Mammary epithelial cell (primary cell): ENCODE measurements around the gene AUTS2.

Experiments
- EZH2 ChIP-seq: IDR thresholded peaks from 2 replicates; pipeline ENCODE4 v1.6.1; 2012; ENCODE audit warnings: low read length, inconsistent platforms, borderline replicate concordance
- TF ChIP-seq, protein P1 (sequence below), 2 donors: IDR thresholded peaks in 1 of 2; conservative IDR thresholded peaks in 1 of 2; 2 replicates each; pipeline ENCODE4 v1.5.1; 2011 to 2012; ENCODE audit warnings: inconsistent platforms in 2 of 2, low read length in 2 of 2, mild to moderate bottlenecking in 2 of 2, control low read depth in 1 of 2, low read depth in 1 of 2; ENCODE audit not compliant: insufficient read depth in 1 of 2; ENCODE audit errors: extremely low read depth in 1 of 2

DNA sequence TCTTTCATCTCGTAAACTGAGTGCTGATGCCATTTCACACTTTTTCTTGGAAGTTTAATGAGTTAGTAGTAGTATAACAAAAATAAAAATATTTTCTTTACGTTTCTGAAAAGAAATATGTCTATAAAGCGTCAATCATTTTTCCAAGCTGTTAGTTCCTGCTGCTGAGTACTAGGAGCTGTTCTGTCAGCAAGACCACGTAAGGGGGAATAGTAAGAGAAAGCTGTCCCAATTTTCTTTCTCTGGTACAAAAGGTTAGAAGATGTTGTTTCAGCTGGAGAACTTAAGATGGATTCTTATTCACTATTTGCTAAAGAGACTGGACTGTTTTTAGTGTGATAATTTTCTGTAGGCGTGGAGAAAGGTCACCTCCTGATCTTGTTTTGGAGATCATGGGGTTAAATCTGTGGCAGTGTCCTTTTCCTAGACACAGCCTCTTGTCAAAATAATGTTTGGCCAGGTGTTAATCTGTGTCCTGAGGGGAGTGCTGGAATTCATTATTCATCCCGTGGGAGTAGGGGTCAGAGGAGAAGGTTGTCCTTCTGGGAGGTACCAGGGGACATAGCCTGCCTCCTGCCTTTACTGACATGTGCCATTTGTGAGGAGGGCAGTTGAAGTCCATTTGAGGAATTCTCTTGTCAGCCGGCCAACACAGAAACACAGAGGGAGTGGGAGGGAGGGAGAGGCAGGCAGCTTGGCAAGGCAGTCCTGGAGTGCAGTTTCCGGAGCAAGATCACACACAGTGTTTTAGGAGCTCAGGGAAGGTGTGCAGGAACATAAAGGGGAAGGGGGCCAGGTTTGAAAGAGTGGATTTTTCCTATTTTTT is 368.7 kb downstream of the AUTS2 start:
- TF ChIP-seq, protein P1, sequence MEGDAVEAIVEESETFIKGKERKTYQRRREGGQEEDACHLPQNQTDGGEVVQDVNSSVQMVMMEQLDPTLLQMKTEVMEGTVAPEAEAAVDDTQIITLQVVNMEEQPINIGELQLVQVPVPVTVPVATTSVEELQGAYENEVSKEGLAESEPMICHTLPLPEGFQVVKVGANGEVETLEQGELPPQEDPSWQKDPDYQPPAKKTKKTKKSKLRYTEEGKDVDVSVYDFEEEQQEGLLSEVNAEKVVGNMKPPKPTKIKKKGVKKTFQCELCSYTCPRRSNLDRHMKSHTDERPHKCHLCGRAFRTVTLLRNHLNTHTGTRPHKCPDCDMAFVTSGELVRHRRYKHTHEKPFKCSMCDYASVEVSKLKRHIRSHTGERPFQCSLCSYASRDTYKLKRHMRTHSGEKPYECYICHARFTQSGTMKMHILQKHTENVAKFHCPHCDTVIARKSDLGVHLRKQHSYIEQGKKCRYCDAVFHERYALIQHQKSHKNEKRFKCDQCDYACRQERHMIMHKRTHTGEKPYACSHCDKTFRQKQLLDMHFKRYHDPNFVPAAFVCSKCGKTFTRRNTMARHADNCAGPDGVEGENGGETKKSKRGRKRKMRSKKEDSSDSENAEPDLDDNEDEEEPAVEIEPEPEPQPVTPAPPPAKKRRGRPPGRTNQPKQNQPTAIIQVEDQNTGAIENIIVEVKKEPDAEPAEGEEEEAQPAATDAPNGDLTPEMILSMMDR (conservative IDR thresholded peaks at IDR 0.05 in 1 of 2, IDR thresholded peaks at IDR 0.05 in 1 of 2; ENCODE audit: extremely low read depth in 1 of 2, insufficient read depth in 1 of 2, low read depth in 1 of 2, low read length in 2 of 2) = no peak
- no peak for TF ChIP-seq EZH2
